Medulla oblongata (tissue), 1 donor: ENCODE data around the gene CORO7.

Experiments
- DNase-seq: peaks from one replicate; pipeline ENCODE4 v3.0.0-alpha.2; 2015; ENCODE audit errors: extremely low spot score

The CORO7 gene

GRCh38 chr16:4384509-4384942 lies 31.9 kb downstream of the CORO7 start:
- no peak for DNase-seq

DNA sequence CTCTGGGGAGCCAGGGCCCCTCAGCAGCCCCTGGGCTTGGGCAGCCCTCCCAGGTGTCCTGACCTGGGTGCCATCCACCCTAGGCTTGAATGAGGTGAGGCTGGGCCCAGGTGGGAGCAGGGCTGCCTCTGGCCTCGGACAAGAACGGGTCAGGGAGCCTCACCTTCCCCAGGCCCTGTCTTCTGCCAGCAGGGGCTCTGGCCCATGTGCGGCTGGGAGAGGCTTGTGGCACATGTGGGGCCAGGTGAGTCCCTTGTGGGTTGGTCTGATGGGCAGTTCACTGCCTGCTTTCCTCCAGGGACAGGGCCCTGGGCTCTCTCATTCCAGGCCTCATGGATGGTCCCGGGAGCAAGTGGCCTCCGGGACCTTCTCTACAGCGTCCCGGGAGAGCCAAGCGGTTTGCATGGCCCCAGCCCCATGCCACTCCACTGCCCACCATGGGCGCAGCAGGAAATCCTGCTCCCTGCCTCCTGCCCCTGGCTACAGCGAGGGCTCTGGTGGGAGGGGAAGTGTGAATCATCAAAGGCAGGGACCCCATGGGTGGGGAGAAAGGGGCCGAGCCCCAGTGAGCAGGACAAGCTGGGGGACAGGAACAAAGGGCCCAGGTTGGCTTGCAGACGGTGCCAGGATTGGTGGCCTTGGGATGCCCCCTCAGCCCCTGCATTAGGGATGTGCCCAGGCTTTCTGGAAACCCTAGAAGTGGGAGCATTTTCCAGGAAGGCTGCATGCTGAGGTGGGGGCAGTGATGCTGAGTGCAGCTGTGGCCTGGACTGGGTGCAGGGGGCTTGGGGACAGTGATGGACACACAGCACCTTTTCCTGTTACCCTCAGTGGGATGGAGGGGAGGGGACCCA lies 32.6 kb downstream of the CORO7 start:
- no peak for DNase-seq

DNA sequence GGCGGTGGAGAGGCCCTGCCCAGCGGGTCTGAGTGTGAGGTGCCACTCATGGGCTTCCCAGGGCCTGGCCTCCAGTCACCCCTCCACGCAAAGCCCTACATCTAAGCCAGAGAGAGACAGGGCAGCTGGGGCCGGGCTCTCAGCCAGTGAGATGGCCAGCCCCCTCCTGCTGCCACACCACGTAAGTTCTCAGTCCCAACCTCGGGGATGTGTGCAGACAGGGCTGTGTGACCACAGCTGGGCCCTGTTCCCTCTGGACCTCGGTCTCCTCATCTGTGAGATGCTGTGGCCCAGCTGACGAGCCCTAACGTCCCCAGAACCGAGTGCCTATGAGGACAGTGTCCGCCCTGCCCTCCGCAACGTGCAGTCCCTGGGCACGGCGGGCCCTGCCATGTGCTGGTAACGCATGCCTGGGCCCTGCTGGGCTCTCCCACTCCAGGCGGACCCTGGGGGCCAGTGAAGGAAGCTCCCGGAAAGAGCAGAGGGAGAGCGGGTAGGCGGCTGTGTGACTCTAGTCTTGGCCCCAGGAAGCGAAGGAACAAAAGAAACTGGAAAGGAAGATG lies 33.5 kb downstream of the CORO7 start:
- no peak for DNase-seq

- DNase-seq, result no peak
Measured at GRCh38 chr16:4381935-4382794, 34.2 kb downstream of the CORO7 start.

GRCh38 chr16:4381072-4381934 lies 35.1 kb downstream of the CORO7 start:
- no peak for DNase-seq

- no peak for DNase-seq
Measured at GRCh38 chr16:4380119-4381063, 36.0 kb downstream of the CORO7 start.

DNA sequence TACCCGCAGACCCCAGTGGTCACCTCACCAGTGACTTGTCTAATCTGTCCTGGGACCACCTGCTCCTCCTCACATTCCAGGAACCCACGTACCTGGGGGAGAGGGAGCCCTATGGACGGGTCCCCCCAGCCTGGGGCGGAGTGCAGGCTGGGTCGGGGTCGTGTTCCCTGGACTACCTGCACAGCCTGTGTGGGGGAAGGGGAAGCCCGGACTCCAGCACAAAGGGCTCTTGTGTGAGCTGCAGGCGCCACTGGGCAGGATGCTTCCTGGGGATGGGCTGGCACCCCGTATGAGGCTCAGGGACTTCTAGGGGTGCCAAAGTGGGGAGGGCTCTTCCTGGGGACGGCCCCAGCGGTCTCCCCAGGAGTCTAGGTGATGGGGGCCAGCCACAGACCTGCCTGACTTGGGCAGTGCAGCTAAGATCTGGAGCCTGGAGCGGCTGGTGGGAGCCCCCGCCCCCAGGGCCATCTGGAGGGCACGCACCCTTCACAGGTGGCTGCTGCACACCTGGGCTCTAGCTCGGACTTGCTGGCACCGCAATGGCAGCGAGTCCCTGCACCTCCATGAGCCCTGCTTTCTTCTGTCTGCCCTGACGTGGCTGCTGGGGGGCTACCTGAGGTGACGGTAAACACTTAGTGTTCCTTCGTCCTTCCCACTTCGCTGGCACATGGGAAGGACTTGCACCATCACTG lies 37.3 kb downstream of the CORO7 start:
- no peak for DNase-seq

GRCh38 chr16:4378161-4378666 lies 38.2 kb downstream of the CORO7 start:
- DNase-seq, result no peak

DNA sequence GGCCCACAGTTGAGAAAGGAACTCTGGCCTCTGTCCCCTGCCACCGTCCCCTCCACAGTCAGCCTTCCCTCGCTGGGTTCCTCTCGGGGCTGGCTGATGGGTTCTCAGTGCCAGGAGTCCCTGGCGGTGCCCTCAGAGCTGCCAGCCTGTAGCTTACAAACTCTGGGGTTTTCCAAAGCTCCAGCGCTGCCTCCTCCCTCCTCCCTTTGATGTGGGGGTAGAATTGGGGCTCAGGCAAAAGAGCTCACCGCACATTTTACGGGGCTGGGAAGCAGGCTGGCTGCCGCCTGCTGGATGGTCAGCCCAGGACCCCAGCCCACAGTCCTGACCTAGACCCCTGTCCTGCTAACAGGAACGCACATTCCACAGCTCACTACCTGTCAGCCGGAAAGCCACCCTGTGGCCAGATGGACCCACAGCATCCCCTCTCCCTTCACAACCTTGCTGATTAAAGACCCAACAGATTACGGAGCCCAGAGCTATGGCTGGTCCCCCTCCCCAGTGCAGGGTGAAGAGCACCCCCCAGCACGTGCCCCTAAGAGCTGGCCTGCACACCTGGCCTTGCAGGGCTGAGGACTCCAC lies 38.7 kb downstream of the CORO7 start:
- DNase-seq, result no peak

DNA sequence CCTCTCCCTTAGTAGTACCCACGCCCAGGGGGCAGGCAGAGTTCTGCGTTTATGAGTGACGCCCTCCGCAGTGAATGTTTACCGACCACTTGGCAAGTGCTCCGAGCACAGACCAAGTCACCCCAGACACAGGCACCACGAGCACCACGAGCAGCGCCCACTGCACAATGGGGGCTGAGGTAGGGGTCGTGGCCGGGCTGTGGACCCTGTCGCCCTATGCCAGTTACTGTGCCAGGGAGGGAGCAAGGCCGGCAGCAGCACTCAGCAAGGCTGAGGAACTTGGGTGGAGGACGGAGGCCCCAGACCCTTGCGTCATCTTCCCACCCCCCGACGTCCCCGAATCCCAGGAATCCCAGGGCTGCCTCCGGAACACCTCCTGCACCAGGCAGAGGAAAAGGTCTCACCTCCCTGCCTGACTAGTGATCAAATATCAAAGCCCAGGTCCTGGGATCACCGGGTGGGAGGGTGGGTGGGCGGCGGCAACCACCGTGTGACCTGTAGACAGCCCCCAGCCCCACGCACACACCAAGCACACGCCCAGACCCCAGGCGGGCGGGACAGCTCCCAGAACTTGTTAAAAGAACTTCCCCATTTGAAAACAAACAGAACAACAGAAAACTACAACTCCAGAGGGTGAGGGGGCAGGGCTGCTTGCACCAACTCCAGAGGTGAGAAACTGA lies 39.4 kb downstream of the CORO7 start:
- DNase-seq, result no peak

- peak; percentile 85 for DNase-seq
Measured at GRCh38 chr16:4376126-4376892, 40.1 kb downstream of the CORO7 start.

DNA sequence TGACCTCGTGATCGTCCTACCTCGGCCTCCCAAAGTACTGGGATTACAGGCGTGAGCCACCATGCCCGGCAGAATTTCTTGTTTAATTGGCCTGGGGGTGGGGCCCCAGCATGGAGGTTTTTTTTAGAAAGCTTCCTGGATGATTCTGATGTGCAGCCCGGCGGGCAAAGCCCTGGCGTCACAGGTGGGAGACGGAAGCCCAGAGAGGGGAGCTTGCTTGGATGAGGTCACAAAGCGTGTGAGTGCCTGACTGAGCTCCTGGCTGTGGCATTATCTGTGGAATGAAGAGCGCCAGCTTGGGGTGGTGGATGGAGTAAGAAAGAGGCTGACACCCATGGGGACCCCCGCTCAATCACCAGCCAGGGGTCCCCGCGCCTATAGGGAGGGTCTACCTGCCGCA lies 40.7 kb downstream of the CORO7 start:
- DNase-seq, result no peak

GRCh38 chr16:4373909-4374742 lies 42.3 kb downstream of the CORO7 start:
- peak; percentile 67 for DNase-seq

- no peak for DNase-seq
Measured at GRCh38 chr16:4373356-4373908, 43.0 kb downstream of the CORO7 start.

DNA sequence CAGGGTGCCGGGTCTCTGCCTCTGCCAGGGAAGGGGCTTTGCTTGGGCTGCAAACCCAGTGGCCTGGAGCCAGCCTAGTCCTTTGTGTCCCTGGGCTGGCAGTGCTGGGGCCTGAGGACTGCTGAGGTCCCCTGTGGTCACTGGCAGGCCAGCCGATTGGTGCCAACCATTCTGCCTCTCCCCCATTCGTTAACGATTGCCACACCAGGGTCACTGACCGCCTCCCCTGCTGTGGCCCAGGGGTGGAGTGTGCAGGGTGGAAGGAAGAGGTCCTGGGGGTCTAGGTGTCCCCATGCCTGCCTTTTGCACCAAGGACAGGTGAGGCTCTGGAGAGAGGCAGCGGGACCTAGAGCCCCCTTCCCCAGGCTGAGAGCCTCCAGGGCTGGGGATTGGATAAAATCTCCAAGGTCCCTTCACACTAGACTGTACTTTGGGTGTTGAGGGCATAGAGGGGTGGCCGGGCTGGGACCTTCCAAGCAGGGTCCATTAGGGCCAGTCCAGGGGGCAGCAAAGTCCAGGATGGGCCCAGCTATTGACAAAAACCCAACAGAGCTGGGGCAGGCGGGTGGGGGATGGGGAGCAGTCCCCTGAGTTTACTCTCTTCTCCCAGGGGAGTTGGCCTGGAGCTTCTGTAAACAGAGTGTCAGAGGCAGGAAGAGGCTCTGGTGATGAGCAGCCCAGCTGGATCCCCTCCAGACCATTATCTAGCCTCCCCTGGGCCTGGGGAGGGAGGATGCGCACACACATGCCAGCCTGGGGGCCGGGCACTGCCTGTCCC lies 43.6 kb downstream of the CORO7 start:
- DNase-seq, result no peak
